ENCODE measurements around the gene CLNK.

Gene CLNK

GRCh38 chr4:10605031-10605430, 79.5 kb downstream of the CLNK start:
- Histone ChIP-seq H3K4me3 (no peak overlapping the region), H3K36me3 (no peaks in the 10 kb centered on the region), H3K27me3 (no peaks in the 10 kb centered on the region), H3K9me3 (no peaks in the 10 kb centered on the region), H3K27ac (no peak overlapping the region), H3K4me1 (no peaks in the 10 kb centered on the region)
- DNase-seq: no peak
- intact Hi-C loops (cut with DNase I; ENCODE audit: low total_unique reads): no loop called here
- TF ChIP-seq CTCF (IDR thresholded peaks at IDR 0.05): no peak

- H3K9me3 ChIP-seq: no peaks in the 10 kb centered on the region
- no peak for DNase-seq
- H3K27ac ChIP-seq: no peak overlapping the region
- no peaks in the 10 kb centered on the region for H3K36me3 ChIP-seq
- no peaks in the 10 kb centered on the region for H3K27me3 ChIP-seq
- intact Hi-C loops (cut with DNase I; ENCODE audit: low total_unique reads): no loop called here
- H3K4me3 ChIP-seq: no peak overlapping the region
- H3K4me1 ChIP-seq: no peaks in the 10 kb centered on the region
- TF ChIP-seq CTCF (IDR thresholded peaks at IDR 0.05): no peak
Measured at GRCh38 chr4:10599574-10599973, 85.0 kb downstream of the CLNK start.

GRCh38 chr4:10598829-10599228, 85.7 kb downstream of the CLNK start:
- no peak for DNase-seq
- Histone ChIP-seq H3K9me3 (no peaks in the 10 kb centered on the region), H3K4me3 (no peak overlapping the region), H3K36me3 (no peaks in the 10 kb centered on the region), H3K27ac (no peak overlapping the region), H3K4me1 (no peaks in the 10 kb centered on the region), H3K27me3 (no peaks in the 10 kb centered on the region)
- intact Hi-C loops (cut with DNase I; ENCODE audit: low total_unique reads): no loop called here
- no peak for TF ChIP-seq CTCF (IDR thresholded peaks at IDR 0.05)

- DNase-seq: no peak
- H3K36me3 ChIP-seq: no peaks in the 10 kb centered on the region
- no peak overlapping the region for H3K4me3 ChIP-seq
- no peak overlapping the region for H3K27ac ChIP-seq
- intact Hi-C loops (cut with DNase I; ENCODE audit: low total_unique reads): no loop called here
- H3K9me3 ChIP-seq: no peaks in the 10 kb centered on the region
- H3K4me1 ChIP-seq: no peaks in the 10 kb centered on the region
- TF ChIP-seq CTCF (IDR thresholded peaks at IDR 0.05): no peak
- no peaks in the 10 kb centered on the region for H3K27me3 ChIP-seq
Measured at GRCh38 chr4:10596586-10597290, 87.8 kb downstream of the CLNK start.

- Histone ChIP-seq H3K4me1 (no peaks in the 10 kb centered on the region), H3K27me3 (no peaks in the 10 kb centered on the region), H3K36me3 (no peaks in the 10 kb centered on the region), H3K4me3 (no peak overlapping the region), H3K9me3 (no peaks in the 10 kb centered on the region), H3K27ac (no peak overlapping the region)
- intact Hi-C loops (cut with DNase I; ENCODE audit: low total_unique reads): no loop called here
- no peak for TF ChIP-seq CTCF (IDR thresholded peaks at IDR 0.05)
- no peak for DNase-seq
Measured at GRCh38 chr4:10593130-10593529, 91.4 kb downstream of the CLNK start.

- no peaks in the 10 kb centered on the region for H3K9me3 ChIP-seq
- no peak overlapping the region for H3K4me3 ChIP-seq
- H3K27me3 ChIP-seq: no peaks in the 10 kb centered on the region
- H3K36me3 ChIP-seq: no peaks in the 10 kb centered on the region
- intact Hi-C loops (cut with DNase I; ENCODE audit: low total_unique reads): no loop called here
- H3K27ac ChIP-seq: no peak overlapping the region
- H3K4me1 ChIP-seq: no peaks in the 10 kb centered on the region
- DNase-seq: no peak
- no peak for TF ChIP-seq CTCF (IDR thresholded peaks at IDR 0.05)
Measured at GRCh38 chr4:10590896-10591295, 93.7 kb downstream of the CLNK start.

Data from tibial artery (tissue), 4 donors.